Fibroblast of villous mesenchyme (primary cell): ENCODE measurements around the gene HOXA3. TPM values are rescaled to one million over a fixed set of nuclear protein-coding genes. Genes with fewer than 3 reads are reported as not detected.

Experiments used
- DNase-seq: peaks from one replicate; pipeline ENCODE4 v3.0.0-alpha.2; 2010; ENCODE audit warnings: low read depth
- H3K4me3 ChIP-seq: 2 replicates; pipeline ENCODE4 v1.5.1; 2011; ENCODE audit warnings: low read depth, mild to moderate bottlenecking, low read length
- total RNA-seq: library from RNA; depleted of rRNA; stranded (reverse); fragments of >200 nt; gene quantifications from 2 replicates; pipeline ENCODE4 v1.2.3, GENCODE V29; 2012
- TF ChIP-seq, protein P1 (sequence below): IDR thresholded peaks from 2 replicates; pipeline ENCODE4 v1.5.1; 2012; ENCODE audit warnings: low read depth, mild to moderate bottlenecking, low read length; ENCODE audit not compliant: insufficient read depth

Gene HOXA3
- total RNA-seq, 1 donor, result 11.7 TPM

DNA sequence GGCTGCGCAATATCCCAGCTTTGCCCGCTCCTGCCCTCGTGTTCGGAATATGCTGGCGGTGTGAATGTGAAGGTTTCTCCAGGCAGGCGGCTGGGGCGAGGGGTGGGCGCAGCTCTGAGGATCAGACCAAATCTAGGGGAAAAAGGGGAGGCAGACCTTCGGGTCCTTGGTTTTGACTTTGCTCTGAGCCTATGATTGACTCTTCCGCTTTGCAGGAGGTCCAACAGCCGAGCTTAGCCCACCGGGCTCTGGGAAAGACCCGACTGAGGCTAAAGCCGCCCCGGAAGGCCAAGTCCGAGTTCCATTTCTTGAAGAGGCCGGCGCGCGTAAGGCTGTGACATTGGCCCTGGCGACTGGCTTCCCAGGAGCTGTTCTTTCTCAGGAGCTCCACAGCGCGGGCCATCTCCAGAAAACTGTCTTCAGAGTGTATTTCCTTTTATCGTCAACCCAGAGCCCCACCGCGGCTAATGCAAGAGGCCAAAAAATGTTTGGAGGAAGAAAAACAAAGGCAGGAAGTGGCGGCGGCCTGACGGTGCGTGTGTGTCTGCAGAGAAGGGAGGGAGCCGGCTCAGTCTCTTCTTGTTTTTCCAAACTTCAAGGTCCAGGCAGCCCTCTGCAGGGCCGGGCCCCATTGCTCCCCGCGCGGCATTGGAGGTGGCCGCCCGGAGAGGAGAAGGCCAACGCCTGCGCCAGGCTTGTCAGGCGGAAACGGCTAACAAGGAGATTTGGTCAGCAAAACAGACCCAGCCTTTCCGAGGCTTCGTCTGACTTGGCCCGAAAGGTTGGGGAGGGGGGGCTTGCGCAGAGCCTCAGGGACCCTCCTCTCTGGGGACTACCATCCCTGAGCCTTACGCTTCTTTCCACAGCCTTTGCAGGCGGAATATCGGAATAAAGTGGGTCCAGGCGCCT lies 36.3 kb upstream of the HOXA3 start:
- peak overlapping the region; percentile 67 for H3K4me3 ChIP-seq
- TF ChIP-seq, protein P1, sequence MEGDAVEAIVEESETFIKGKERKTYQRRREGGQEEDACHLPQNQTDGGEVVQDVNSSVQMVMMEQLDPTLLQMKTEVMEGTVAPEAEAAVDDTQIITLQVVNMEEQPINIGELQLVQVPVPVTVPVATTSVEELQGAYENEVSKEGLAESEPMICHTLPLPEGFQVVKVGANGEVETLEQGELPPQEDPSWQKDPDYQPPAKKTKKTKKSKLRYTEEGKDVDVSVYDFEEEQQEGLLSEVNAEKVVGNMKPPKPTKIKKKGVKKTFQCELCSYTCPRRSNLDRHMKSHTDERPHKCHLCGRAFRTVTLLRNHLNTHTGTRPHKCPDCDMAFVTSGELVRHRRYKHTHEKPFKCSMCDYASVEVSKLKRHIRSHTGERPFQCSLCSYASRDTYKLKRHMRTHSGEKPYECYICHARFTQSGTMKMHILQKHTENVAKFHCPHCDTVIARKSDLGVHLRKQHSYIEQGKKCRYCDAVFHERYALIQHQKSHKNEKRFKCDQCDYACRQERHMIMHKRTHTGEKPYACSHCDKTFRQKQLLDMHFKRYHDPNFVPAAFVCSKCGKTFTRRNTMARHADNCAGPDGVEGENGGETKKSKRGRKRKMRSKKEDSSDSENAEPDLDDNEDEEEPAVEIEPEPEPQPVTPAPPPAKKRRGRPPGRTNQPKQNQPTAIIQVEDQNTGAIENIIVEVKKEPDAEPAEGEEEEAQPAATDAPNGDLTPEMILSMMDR, result no peak
- peak; percentile 75 for DNase-seq

DNA sequence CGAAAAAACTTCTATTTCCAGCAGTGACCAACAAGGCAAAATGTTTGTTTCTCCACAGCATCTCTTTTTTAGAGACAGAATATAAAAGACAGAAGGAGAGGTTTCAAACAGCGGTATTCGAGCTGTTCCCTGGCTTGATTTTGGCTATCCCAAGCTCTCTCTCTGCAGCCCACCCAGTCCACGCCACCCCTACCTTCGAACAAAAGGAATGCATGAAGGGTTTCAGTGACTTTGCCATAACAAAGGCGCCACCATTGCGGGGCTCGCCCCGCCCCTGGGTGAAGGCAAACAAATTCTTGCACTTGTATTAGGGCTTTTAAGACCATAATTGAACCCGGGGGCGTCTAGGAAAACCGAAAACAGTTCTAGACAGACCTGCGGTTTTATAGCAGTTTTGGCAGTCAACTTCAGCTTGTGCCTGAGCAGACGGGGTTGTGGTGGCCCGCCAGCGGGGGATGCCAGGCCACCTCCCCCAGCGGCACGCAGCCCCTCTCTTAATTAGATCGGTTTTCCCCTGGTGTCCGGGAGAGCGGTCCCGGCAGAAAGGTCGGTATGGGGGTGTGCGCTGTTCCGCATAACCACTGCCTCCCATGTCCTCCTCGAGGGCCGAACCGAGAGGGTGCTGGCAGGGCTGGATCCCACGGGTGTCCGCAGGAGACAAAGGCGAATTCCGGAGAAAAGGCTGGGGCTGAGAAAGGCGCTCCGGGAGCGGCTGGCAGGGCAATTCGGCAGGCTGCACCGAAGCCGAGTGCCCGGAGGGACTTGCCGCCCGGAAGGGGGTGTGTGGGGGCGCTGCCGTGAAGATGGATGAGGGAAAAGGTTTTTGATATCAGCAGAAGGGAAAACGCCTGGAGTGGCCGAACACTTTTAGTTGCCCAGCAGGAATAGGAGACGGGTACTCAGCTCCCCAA lies 35.3 kb upstream of the HOXA3 start:
- H3K4me3 ChIP-seq, result peak overlapping the region; percentile 67
- TF ChIP-seq, protein P1, result no peak
- peak; percentile 65 for DNase-seq

DNA sequence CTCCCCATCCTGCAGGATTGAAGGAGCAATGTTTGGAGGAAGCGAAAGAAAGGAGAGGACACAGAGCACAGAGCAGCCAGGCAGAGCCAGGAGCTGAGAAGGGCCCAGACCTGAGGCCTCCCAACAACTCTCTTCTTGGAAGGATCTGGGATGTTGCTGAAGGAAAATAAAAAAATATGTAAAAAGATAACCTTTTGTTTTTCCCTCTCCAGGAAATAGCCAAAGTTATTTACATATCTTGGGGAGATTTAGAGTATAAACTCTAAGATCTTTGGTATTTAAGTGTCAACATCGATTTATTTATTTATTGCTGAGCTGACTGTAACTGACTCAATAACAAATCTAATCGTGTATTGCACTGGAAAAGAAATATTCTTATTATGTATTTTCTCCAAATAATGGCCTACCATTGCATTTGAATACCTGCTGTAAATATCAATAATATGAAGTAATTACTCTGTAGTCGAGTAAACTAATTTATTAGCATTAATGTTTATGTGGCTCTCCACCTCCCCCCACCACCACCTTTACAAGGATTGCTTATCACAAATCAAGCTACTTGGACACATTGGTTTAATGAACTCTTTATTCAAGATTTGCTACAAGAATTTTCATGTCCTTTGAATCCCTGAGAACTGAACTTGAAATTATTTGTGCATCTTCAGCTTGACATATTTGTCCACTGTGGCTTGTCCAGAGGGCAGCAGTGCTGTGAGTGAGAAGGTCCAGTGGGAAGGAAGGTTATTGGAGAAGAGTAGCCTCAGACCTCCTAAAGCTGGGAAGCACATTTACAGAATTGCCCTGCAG lies 34.5 kb upstream of the HOXA3 start:
- peak; percentile 79 for DNase-seq
- TF ChIP-seq, protein P1, result no peak
- H3K4me3 ChIP-seq, result peak overlapping the region; percentile 67

DNA sequence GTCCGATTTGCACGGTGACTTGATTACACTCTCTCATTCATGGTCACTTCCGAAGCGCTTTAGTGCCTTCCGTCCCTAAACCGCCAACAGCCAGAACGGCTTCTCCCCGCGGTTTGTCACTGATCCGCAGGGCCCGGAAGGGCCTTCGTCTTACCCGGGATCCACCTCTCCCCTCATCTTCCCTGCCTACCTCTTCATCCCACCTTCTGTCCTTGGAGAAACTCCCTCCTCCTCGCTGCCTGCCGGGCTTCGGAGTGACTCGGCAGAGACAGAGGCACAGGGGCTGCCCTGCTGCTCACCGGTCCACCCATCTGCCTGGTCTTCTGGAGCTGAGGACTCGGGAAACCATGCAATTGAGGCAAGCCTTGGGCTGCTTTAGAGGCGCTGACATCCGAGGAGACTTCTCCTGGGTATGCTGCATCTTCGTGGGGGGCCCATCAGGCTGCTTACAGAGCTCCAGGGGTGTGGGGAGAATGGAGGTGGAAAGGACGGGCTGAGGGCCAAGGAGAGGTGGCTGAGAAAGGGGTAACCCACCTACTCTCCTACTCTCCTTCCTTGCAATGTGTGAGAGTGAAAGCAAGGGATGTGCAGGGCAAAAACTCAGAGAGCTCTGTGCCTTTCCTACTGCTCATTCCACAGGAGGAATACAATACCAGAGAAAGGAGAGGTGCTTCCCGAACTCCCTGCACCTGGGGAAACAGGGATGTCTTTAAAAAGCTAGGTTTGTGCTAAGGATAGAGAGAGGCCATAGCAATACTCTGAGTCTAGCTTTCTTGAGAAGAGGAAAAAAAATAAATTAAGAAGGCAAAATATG lies 33.7 kb upstream of the HOXA3 start:
- peak overlapping the region; percentile 67 for H3K4me3 ChIP-seq
- TF ChIP-seq, protein P1, result no peak
- peak; percentile 47 for DNase-seq

DNA sequence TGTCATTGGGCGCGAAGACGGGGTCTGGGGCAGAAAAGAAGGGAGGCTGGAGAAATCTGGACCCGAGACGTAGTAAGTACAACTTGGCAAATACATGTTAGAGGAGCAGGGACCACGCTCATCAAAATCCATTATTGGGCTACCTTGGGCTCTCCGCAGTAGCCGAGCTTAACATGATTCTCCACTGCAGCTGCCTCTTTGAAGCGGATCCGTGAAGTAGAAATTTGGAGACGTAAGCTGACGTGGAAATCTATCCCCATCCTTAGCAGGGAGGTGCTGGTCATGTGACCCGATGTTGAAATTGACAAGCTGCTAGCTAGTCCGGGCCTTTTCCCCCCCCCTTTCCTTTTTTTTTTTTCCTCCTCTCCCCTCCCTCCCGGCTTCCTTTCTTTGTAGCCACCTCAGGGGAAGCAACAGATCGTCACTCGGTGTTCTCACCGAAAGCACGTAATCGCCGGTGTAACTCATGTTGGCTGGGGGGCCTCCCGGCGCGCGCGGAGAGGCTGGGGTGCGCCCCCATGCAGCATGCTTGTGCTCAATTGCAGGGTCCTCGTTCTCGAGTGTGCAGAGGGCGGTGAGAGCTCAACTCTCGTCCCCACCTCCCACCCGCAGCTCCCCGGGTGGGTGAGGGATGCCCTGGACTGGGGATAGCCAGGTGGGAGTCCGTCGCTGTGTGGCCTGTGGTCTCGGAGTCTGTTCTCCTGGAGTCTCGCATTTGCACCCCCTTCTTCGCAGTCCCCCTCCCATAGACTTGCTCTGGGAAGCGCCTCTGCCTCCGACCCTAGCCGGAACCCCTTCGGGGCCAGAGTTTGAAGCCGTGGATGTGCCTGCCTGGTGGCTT lies 32.9 kb upstream of the HOXA3 start, which contains the start of gene HOXA11:
HOXA11 (minus strand) TSS at position 220 of the 841 bp plus-strand sequence; CDS start at position 132, 88 bp downstream.
- TF ChIP-seq, protein P1, result no peak
- DNase-seq, result peak; percentile 99
- H3K4me3 ChIP-seq, result peak within 1 kb of the TSS; percentile 67
